Superior temporal gyrus (tissue), 1 donor: ENCODE measurements around the gene TRMT11.

Experiments used
- DNase-seq: peaks from one replicate; pipeline ENCODE4 v3.0.0-alpha.2; 2016; ENCODE audit errors: extremely low spot score

Gene TRMT11

DNA sequence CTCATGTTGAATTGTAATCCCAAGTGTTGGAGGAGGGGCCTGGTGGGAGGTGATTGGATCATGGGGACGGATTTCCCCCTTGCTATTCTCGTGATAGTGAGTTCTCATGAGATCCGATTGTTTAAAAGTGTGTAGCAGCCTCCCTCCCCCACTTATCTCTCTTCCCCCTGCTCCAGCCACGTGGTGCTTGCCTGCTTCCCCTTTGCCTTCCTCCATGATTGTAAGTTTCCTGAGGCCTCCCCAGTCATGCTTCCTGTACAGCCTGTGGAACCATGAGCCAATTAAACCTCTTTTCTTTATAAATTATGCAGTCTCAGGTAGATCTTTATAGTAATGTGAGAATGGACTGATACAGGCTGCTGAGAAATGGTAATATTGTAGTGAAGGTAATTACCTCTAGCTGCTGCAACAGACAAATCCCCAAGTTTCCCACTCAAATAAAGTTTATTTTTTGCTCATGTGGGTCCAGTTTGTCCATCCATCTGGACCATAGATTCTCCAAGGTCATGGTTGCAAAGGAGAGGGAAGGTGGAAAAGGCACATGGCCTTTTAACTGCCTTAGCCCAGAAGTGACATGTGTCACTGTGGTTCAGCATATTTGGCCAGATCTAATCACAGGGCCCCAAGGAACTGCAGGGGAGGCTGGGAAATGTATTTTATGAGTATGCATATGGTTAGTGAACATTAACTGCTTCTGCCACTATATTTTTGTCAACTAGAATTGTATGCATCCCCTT is 89.2 kb downstream of the TRMT11 start:
- DNase-seq = no peak

DNA sequence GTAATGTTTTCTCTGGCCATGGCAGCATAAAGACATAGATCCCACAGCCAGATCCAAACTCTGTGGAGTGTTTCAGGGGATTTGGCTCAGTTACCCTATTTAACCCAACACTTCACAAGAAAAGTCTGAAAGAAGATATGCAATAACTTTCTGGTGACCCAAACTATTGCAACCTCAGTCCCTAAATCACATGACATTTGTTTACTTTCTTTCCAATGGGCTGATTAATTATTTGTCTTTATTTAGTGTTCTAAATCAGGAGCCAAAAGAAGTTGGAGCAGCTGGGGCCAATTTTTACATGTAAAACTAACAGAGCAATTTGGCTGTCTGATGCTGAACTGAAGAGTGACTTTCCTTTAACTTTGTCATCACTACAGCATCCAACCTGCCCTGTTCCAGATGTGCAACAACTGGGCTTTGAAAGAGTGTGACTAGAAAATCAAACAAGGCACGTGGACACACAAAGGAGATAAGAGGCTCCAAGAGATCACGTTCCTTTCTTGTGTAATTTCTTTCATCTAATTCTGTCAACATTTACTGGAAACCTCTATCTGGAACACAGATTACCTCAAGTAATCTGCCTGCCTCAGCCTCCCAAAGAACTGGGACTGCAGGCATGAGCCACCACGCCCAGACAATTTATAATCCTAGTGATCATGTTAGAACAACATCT is 90.8 kb downstream of the TRMT11 start:
- DNase-seq = no peak

DNA sequence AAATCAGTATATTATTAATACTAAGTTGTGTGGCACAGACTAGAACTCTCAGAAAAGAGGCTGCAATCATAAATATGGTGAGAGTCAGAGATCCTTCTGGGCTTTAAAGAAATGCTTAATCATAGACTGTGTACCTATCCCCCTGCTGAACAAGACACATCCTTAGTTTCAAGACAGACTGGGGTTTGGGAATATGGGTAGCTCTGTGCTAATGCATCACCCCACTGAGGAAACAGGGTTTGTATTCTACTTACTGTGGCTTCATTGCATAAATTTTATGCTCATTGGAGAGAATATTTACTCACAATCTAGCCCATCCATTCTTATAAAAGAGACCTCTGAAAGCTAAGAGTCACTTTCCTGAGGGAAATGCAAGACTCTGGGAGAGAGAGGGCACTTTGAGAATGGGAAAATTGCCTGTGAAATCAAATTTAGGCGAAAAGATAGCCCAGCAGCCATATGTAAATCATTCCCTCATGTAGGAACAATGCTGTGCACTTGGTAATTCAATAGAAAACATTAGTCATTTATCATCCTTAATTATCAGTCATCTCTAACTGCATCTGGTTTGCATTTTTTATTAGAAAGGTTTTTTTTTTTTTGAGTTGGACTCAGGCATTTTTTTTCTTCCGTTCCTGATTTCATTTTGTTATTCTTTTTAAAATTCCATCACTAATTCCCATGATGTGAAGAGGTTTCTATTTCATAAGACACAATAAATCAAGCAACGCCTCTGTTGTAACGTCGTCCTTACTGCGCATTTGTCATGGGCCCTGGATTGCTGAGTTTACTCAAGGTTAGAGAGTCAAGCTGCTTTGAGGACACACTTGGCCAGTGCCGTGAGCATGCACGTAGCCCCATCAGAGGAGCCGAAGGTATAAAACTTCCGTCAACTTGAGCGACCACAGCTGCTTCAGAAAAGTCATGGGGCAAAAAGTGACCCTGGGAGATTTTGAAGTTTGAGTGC is 91.8 kb downstream of the TRMT11 start:
- DNase-seq = no peak

DNA sequence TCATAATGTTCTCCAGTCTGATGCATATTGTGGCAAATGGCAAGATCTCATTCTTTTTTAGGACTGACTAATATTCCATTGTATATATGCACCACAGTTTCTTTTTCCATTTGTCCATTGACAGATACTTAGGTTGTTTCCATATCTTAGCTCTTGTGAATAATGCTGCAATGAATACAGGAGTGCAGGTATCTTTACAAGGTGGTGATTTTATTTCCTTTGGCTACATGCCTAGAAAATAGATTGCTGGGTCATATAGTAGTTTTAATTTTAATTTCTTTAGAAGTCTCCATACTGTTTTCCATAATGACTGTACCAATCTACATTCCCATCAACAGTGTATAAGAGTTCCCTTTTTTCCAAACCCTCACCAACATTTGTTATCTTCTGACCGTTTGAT is 97.5 kb downstream of the TRMT11 start:
- no peak for DNase-seq

DNA sequence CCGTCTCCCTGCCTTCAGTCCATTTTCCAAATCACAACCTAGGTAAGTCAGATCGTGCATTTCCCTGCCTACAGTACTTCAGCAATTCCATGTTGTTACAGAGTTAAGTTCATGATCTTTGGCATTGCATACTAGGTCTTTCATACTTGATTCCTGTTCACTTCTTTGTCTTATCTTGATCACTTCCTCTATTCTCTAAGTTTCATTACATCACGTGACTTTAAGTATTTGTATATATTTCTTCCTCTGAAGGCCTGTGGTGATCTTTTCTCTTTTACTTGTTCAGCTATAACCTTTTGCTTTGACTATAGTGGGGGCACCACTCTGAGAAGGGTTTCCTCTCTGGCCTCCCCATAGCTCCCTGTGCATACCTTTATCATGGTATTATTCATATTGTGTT is 100.2 kb downstream of the TRMT11 start:
- no peak for DNase-seq
